IMR-90 (cell line): Measurements from ENCODE around the gene SRP9.

ENCODE experiments used
- BHLHE40 ChIP-seq: fragments of 150-350 bp; IDR thresholded peaks from 2 replicates; pipeline ENCODE4 v1.6.1; 2016; ENCODE audit warnings: mild to moderate bottlenecking, low read depth, low read length
- POLR2A ChIP-seq: IDR thresholded peaks from 2 replicates; pipeline ENCODE4 v1.6.1; 2012; ENCODE audit warnings: mild to moderate bottlenecking, low read depth, low read length
- SMC3 ChIP-seq: fragments of 150-350 bp; IDR thresholded peaks from 2 replicates; pipeline ENCODE4 v1.6.1; 2016; ENCODE audit warnings: low read depth, mild to moderate bottlenecking, antibody characterized with exemption, low read length, moderate library complexity
- TF ChIP-seq, protein P1 (sequence below): conservative IDR thresholded peaks from 2 replicates; pipeline ENCODE4 v1.5.1; 2012; ENCODE audit warnings: mild to moderate bottlenecking, low read depth, low read length, improper control_type of control experiment
- TF ChIP-seq, protein P2 (sequence below): fragments of 150-350 bp; IDR thresholded peaks from 2 replicates; pipeline ENCODE4 v1.6.1; 2017; ENCODE audit warnings: mild to moderate bottlenecking, antibody characterized with exemption, low read length, low read depth

DNA sequence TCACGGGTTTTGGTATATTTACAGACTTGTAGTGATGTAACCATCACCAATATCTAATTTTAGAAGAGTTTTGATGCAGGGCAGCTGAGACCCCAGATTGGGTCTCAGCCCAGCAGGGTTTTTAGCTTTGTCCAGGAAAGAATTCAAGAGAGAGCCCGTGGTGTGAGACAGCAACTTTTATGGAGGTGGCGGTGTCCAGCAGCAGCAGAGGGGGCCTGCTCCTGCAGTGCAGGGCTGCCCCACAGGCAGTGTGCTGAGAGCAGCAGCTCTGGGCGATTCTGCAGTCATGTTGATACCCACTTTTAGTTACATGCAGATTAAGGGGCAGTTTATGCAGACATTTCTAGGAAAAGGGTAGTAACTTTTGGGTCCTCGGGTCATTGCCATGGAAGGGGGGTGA lies 30.5 kb downstream of the SRP9 start:
- TF ChIP-seq BHLHE40, result no peak
- TF ChIP-seq, protein P1, sequence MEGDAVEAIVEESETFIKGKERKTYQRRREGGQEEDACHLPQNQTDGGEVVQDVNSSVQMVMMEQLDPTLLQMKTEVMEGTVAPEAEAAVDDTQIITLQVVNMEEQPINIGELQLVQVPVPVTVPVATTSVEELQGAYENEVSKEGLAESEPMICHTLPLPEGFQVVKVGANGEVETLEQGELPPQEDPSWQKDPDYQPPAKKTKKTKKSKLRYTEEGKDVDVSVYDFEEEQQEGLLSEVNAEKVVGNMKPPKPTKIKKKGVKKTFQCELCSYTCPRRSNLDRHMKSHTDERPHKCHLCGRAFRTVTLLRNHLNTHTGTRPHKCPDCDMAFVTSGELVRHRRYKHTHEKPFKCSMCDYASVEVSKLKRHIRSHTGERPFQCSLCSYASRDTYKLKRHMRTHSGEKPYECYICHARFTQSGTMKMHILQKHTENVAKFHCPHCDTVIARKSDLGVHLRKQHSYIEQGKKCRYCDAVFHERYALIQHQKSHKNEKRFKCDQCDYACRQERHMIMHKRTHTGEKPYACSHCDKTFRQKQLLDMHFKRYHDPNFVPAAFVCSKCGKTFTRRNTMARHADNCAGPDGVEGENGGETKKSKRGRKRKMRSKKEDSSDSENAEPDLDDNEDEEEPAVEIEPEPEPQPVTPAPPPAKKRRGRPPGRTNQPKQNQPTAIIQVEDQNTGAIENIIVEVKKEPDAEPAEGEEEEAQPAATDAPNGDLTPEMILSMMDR, result no peak
- TF ChIP-seq POLR2A, result no peak
- TF ChIP-seq SMC3, result no peak
- TF ChIP-seq, protein P2, sequence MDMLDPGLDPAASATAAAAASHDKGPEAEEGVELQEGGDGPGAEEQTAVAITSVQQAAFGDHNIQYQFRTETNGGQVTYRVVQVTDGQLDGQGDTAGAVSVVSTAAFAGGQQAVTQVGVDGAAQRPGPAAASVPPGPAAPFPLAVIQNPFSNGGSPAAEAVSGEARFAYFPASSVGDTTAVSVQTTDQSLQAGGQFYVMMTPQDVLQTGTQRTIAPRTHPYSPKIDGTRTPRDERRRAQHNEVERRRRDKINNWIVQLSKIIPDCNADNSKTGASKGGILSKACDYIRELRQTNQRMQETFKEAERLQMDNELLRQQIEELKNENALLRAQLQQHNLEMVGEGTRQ, result no peak
